GM10248 (cell line): ENCODE data around the gene EPS8L3.

Source experiments
- CTCF ChIA-PET: fragments of 300-600 bp; sonication (Branson Sonifier 250); formaldehyde crosslinking; extraction: SDS; loops from one replicate; lab custom pipeline; 2021; ENCODE audit warnings: antibody characterized with exemption; lab: Yijun Ruan, JAX
- POLR2A ChIA-PET: fragments of 350-650 bp; sonication (Branson Sonifier 250); formaldehyde crosslinking; extraction: SDS; loops from one replicate; lab custom pipeline; 2020; ENCODE audit warnings: antibody characterized with exemption; lab: Yijun Ruan, JAX
- DNase-seq: peaks from one replicate; pipeline ENCODE4 v3.0.0; 2012; ENCODE audit errors: extremely low spot score
- CTCF ChIP-seq: IDR thresholded peaks from 2 replicates; pipeline ENCODE4 v1.5.1; 2012; ENCODE audit warnings: mild to moderate bottlenecking, low read depth; ENCODE audit errors: extremely low read depth, missing control alignments, control extremely low read depth

Gene EPS8L3

GRCh38 chr1:109771712-109772657, 8.3 kb upstream of the EPS8L3 start:
- ChIA-PET CTCF (interaction anchor here (1.1 to 15.3 kb wide), 15 partner anchors 15 to 240 kb away, joined by 3 to 737 read pairs (median 5); partner anchors contain the start of gene AHCYL1), POLR2A (no interaction called here)
- DNase-seq: no peak
- no peak for TF ChIP-seq CTCF

- CTCF ChIA-PET: interaction anchor here (1.6 to 15.3 kb wide), 5 partner anchors 18 to 238 kb away, joined by 4 to 737 read pairs (median 169); partner anchors contain the start of gene AHCYL1
Measured at GRCh38 chr1:109770331-109771095, 6.8 kb upstream of the EPS8L3 start.

GRCh38 chr1:109769330-109770078, 5.8 kb upstream of the EPS8L3 start:
- no peak for TF ChIP-seq CTCF
- ChIA-PET POLR2A (no interaction called here), CTCF (interaction anchor here (1.6 to 15.3 kb wide), 4 partner anchors 19 to 211 kb away, joined by 4 to 737 read pairs (median 270); partner anchors contain the start of gene AHCYL1)
- no peak for DNase-seq

More at GRCh38 chr1:109770331-109771095, 6.8 kb upstream of the EPS8L3 start:
- DNase-seq: no peak
- POLR2A ChIA-PET: no interaction called here
- TF ChIP-seq CTCF: no peak

GRCh38 chr1:109768820-109769219, 5.1 kb upstream of the EPS8L3 start:
- ChIA-PET CTCF (interaction anchor here (11.6 to 15.3 kb wide), 3 partner anchors 20 to 212 kb away, joined by 169 to 737 read pairs (median 370); partner anchors contain the start of gene AHCYL1), POLR2A (no interaction called here)
- no peak for DNase-seq
- TF ChIP-seq CTCF: no peak

- TF ChIP-seq CTCF: no peak
- CTCF ChIA-PET: interaction anchor here (15.0 to 15.3 kb wide), 2 partner anchors 128 to 212 kb away, joined by 370 to 737 read pairs; partner anchors contain the start of gene AHCYL1
- POLR2A ChIA-PET: no interaction called here
- no peak for DNase-seq
Measured at GRCh38 chr1:109768335-109768650, 4.6 kb upstream of the EPS8L3 start.
